CMK (cell line): Measurements from ENCODE around the gene S100A6.
"Not testable (repeated sequence)": the region's sequence is repeated elsewhere in the genome, so short reads cannot be mapped to it uniquely, and the experiment has no call there.

Experiments used
- DNase-seq: peaks from one replicate; pipeline ENCODE4 v3.0.0-alpha.2; 2010; ENCODE audit warnings: low read depth

S100A6 gene

GRCh38 chr1:153531638-153532037 is 4.2 kb downstream of the S100A6 start:
- DNase-seq: no peak

- no peak for DNase-seq
These were observed 8.1 kb downstream of the S100A6 start for GRCh38 chr1:153527683-153528040.

GRCh38 chr1:153527023-153527682 is 8.6 kb downstream of the S100A6 start:
- no peak for DNase-seq

GRCh38 chr1:153526132-153526543 is 9.7 kb downstream of the S100A6 start:
- no peak for DNase-seq

- DNase-seq: no peak
These were observed 10.6 kb downstream of the S100A6 start for GRCh38 chr1:153525088-153525728.

GRCh38 chr1:153522353-153523048 is 13.3 kb downstream of the S100A6 start:
- not testable (repeated sequence) for DNase-seq

GRCh38 chr1:153521808-153522207 is 14.0 kb downstream of the S100A6 start:
- not testable (repeated sequence) for DNase-seq

- no peak for DNase-seq
These were observed 14.8 kb downstream of the S100A6 start for GRCh38 chr1:153520818-153521476.

GRCh38 chr1:153520137-153520691 is 15.6 kb downstream of the S100A6 start:
- DNase-seq: not testable (repeated sequence)

- no peak for DNase-seq
These were observed 16.5 kb downstream of the S100A6 start for GRCh38 chr1:153519242-153519641.

- peak; percentile 25 for DNase-seq
These were observed 20.0 kb downstream of the S100A6 start for GRCh38 chr1:153515504-153516394.

GRCh38 chr1:153513666-153514065 is 22.1 kb downstream of the S100A6 start:
- DNase-seq: no peak

- no peak for DNase-seq
These were observed 22.8 kb downstream of the S100A6 start for GRCh38 chr1:153513023-153513422.

- peak; percentile 69 for DNase-seq
These were observed 24.8 kb downstream of the S100A6 start for GRCh38 chr1:153510984-153511410.

GRCh38 chr1:153509729-153510354 is 25.9 kb downstream of the S100A6 start:
- no peak for DNase-seq

- no peak for DNase-seq
These were observed 26.8 kb downstream of the S100A6 start for GRCh38 chr1:153509036-153509435.

GRCh38 chr1:153507926-153508583 is 27.7 kb downstream of the S100A6 start:
- no peak for DNase-seq

- DNase-seq: no peak
These were observed 28.9 kb downstream of the S100A6 start for GRCh38 chr1:153506831-153507413.

- DNase-seq: no peak
These were observed 29.4 kb downstream of the S100A6 start for GRCh38 chr1:153506386-153506785.

GRCh38 chr1:153505576-153505975 is 30.2 kb downstream of the S100A6 start:
- no peak for DNase-seq
